GM23248 (cell line): Measurements from ENCODE around the gene ACOT6.
"Not testable (repeated sequence)": the region's sequence is repeated elsewhere in the genome, so short reads cannot be mapped to it uniquely, and the experiment has no call there.

Source experiments
- EZH2 ChIP-seq: fragments of 200-600 bp; sonication (generic); IDR thresholded peaks from 2 replicates; pipeline ENCODE4 v1.6.1; 2018; ENCODE audit warnings: antibody characterized with exemption, mild to moderate bottlenecking; ENCODE audit not compliant: insufficient read depth, poor library complexity, severe bottlenecking
- EZH2phosphoT487 ChIP-seq: fragments of 200-600 bp; sonication (generic); IDR thresholded peaks from 2 replicates; pipeline ENCODE4 v1.6.1; 2018; ENCODE audit warnings: antibody characterized with exemption, moderate library complexity, mild to moderate bottlenecking, low read depth; ENCODE audit not compliant: insufficient read depth

DNA sequence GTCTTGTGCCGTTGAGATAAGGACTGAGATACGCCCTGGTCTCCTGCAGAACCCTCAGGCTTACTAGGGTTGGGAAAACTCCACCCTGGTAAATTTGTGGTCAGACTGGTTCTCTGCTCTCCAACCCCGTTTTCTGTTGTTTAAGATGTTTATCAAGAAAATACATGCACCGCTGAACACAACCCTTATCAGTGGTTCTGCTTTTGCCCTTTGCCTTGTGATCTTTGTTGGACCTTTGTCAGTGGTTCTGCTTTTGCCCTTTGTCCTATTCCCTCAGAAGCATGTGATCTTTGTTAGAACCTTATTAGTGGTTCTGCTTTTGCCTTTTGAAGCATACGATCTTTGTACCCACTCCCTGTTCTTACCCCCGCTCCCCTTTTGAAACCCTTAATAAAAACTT is 49.6 kb upstream of the ACOT6 start:
- TF ChIP-seq EZH2, EZH2phosphoT487: not testable (repeated sequence)
